Raji (cell line): ENCODE results near the gene TMEM100.

Experiments
- POLR2A ChIP-seq: IDR thresholded peaks from 2 replicates; pipeline ENCODE4 v1.6.1; 2011; ENCODE audit warnings: low read depth, low read length, control low read depth; ENCODE audit not compliant: insufficient read depth

Gene TMEM100

GRCh38 chr17:55688057-55688456, 34.6 kb downstream of the TMEM100 start:
- TF ChIP-seq POLR2A, result no peak

- no peak for TF ChIP-seq POLR2A
Observed at GRCh38 chr17:55687037-55687436, 35.6 kb downstream of the TMEM100 start.

- TF ChIP-seq POLR2A, result no peak
Observed at GRCh38 chr17:55683550-55684315, 38.9 kb downstream of the TMEM100 start.

GRCh38 chr17:55681342-55681700, 41.3 kb downstream of the TMEM100 start:
- TF ChIP-seq POLR2A, result no peak

GRCh38 chr17:55680686-55681341, 41.9 kb downstream of the TMEM100 start:
- no peak for TF ChIP-seq POLR2A

- no peak for TF ChIP-seq POLR2A
Observed at GRCh38 chr17:55677446-55677845, 45.2 kb downstream of the TMEM100 start.

- TF ChIP-seq POLR2A, result no peak
Observed at GRCh38 chr17:55676274-55676673, 46.4 kb downstream of the TMEM100 start.

GRCh38 chr17:55673743-55674506, 48.7 kb downstream of the TMEM100 start:
- TF ChIP-seq POLR2A, result no peak

GRCh38 chr17:55672585-55673501, 49.8 kb downstream of the TMEM100 start:
- TF ChIP-seq POLR2A, result no peak
